Measurements from ENCODE around the gene FOXO3.

FOXO3 gene

DNA sequence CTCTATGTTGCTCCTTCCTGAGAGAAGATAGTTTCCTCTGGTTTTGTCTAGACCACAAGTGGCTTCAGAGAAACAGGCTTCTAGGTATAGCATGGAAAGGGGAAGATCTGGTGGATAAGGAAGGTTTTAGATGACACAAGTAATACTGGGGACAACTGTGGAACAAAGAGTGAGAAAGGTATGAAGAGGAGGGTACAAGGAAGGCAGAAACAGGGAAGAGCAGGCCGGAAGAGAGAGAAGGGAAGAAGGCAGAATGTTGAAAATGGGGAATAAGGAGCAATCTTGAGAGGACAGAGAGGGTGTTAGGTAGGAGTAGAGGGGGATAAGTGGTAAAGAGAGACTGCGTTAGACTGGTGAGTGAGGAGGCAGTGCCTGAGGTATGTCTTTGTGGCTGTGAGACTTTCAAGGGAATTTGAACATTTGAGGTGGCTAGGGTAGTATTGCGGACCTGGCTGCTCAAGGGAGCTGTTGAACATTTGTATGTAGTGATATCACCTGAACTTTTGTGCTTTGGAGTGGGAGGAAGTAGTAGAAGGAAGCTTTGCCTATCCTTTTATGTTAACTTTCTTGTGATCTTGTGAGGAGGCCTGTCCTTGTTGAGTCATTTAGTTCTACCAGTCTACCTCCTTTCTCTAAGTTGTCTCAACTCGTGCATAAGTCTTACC is 69.5 kb downstream of the FOXO3 start:
- TF ChIP-seq, protein P1, sequence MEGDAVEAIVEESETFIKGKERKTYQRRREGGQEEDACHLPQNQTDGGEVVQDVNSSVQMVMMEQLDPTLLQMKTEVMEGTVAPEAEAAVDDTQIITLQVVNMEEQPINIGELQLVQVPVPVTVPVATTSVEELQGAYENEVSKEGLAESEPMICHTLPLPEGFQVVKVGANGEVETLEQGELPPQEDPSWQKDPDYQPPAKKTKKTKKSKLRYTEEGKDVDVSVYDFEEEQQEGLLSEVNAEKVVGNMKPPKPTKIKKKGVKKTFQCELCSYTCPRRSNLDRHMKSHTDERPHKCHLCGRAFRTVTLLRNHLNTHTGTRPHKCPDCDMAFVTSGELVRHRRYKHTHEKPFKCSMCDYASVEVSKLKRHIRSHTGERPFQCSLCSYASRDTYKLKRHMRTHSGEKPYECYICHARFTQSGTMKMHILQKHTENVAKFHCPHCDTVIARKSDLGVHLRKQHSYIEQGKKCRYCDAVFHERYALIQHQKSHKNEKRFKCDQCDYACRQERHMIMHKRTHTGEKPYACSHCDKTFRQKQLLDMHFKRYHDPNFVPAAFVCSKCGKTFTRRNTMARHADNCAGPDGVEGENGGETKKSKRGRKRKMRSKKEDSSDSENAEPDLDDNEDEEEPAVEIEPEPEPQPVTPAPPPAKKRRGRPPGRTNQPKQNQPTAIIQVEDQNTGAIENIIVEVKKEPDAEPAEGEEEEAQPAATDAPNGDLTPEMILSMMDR (conservative IDR thresholded peaks at IDR 0.05; ENCODE audit: low read depth, low read length), result no peak
- H3K4me3 ChIP-seq (ENCODE audit: low read length), result no peak overlapping the region
- DNase-seq (ENCODE audit: low read depth), result no peak

DNA sequence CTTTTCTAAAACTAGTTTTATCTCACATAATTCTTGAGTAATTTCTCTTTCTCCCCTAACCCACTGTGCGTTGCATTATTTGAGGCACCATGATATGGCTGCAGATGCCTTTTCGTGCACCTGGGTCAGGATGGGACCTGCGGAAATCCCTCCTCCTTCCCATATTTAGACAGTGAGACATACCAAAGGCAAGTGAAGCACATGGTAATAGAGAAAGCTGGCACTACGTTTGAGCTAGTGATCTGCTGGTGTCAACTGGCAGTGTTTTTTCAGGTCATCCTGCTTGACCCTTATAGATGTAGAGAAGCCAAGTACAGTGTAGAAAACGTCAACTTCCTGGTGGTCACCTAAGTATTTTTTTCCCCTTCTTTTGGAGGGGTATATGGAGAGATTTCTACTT is 71.7 kb downstream of the FOXO3 start:
- H3K4me3 ChIP-seq (ENCODE audit: low read length), result no peak overlapping the region
- TF ChIP-seq, protein P1 (conservative IDR thresholded peaks at IDR 0.05; ENCODE audit: low read depth, low read length), result no peak
- no peak for DNase-seq (ENCODE audit: low read depth)

DNA sequence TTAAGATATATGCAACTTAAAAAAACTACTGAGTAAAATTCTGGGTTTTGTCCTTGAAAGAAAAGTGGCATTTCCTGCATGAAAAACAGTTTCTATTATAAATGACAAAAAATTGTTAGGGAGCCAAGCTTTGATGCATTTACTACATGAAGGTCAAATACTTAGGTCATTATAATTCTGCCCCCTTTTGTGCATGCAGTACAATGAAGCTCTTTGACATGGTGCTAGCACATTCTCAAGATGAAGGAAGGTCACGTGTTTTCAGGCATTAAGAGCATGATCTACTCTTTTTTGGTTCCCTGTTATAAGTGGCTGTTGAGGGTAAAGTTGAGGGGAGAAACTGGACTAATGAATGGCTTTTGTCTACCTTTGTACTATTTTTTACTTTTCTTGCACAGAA is 72.7 kb downstream of the FOXO3 start:
- no peak for DNase-seq (ENCODE audit: low read depth)
- TF ChIP-seq, protein P1 (conservative IDR thresholded peaks at IDR 0.05; ENCODE audit: low read depth, low read length), result no peak
- no peak overlapping the region for H3K4me3 ChIP-seq (ENCODE audit: low read length)

DNA sequence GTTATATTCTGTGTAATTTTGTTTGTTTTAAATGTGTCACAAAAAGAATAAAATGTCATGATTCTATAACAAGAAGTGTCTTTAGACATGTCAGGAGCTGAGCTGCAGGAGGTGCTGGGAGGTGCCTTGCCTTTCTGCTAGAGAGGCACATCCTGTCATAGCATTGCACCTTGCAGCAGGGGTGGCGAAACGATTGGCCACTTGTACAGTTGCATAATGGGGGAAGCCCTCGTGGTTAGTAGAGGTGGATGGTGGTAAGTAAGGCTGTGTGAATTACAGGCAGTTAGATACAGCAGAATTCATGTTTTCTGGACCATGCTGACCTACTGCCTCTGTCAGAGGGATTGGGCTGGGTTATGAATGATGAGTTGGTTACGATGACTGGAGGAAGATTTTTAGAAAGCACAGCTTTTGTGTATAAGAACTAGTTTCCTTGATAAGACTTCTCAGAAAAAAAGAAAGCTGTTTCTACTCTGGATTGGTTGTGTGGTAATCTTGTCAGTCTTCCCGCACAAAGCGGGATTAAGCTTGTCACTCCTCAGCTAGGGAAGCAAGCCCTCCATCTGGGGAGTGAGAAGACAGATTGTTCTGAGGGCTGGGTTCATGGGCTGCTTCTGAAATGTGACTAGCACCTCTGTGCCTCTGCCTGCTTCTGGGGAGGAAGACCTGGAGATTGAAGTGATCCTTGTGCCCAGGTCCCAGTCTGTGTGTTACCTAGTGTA is 74.9 kb downstream of the FOXO3 start:
- DNase-seq (ENCODE audit: low read depth), result no peak
- H3K4me3 ChIP-seq (ENCODE audit: low read length), result no peak overlapping the region
- TF ChIP-seq, protein P1 (conservative IDR thresholded peaks at IDR 0.05; ENCODE audit: low read depth, low read length), result no peak

DNA sequence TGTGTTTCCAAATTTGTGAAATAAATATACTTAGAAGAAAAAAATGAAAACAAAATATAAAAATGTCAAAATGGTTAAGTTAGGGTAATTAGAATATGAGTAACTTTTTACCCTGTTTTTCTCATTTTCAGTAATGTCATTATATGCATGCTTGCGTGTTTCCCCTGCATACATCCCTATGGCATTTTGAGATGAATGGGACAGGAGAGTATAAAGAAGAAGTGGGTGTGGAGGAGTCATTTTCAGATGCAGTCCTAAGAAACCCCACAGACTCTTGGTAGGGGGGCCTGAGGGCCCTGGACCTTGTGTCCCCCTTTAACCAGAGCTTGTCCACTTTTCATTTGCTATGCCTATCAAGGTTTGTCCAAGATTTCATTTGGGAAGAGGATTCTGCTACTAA is 77.2 kb downstream of the FOXO3 start:
- H3K4me3 ChIP-seq (ENCODE audit: low read length), result no peak overlapping the region
- DNase-seq (ENCODE audit: low read depth), result no peak
- TF ChIP-seq, protein P1 (conservative IDR thresholded peaks at IDR 0.05; ENCODE audit: low read depth, low read length), result no peak

DNA sequence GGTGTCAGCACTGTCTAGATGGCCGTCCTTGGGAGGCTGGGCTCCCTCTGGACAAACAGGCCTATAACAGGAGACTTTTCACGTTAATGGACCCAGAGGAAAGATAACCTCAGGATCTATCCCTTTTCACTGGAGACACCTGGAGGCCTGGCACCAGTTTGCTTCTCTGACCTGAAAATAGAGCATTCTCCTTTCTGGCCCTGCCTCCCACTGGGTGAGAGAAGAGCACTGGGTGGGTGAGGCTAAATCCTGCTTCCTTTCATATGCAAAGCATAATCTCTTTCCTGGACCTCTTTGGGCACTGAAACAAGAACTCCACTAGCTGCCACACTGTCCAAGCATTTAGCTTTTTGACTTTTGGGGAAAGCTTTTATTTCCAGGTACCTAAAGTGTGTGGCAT is 78.3 kb downstream of the FOXO3 start:
- DNase-seq (ENCODE audit: low read depth), result no peak

More for the DNA sequence above, 78.3 kb downstream of the FOXO3 start:
- no peak overlapping the region for H3K4me3 ChIP-seq (ENCODE audit: low read length)
- TF ChIP-seq, protein P1 (conservative IDR thresholded peaks at IDR 0.05; ENCODE audit: low read depth, low read length), result no peak

Measured in retinal pigment epithelial cell (primary cell).